ENCODE data around the gene AJM1.
"Not testable (repeated sequence)": the region's sequence is repeated elsewhere in the genome, so short reads cannot be mapped to it uniquely, and the experiment has no call there.

DNA sequence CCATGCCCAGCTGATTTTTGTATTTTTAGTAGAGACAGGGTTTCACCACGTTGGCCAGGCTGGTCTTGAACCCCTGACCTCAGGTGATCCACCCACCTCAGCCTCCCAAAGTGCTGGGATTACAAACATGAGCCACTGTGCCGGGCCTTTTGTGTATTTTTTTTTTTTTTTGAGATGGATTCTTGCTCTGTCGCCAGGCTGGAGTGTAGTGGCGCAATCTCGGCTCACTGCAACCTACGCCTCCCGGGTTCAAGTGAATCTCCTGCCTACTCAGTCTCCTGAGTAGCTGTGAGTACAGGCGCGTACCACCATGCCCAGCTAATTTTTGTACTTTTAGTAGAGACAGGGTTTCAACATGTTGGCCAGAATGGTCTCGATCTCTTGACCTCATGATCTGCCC lies 41.4 kb downstream of the AJM1 start:
- TF ChIP-seq, protein P1, sequence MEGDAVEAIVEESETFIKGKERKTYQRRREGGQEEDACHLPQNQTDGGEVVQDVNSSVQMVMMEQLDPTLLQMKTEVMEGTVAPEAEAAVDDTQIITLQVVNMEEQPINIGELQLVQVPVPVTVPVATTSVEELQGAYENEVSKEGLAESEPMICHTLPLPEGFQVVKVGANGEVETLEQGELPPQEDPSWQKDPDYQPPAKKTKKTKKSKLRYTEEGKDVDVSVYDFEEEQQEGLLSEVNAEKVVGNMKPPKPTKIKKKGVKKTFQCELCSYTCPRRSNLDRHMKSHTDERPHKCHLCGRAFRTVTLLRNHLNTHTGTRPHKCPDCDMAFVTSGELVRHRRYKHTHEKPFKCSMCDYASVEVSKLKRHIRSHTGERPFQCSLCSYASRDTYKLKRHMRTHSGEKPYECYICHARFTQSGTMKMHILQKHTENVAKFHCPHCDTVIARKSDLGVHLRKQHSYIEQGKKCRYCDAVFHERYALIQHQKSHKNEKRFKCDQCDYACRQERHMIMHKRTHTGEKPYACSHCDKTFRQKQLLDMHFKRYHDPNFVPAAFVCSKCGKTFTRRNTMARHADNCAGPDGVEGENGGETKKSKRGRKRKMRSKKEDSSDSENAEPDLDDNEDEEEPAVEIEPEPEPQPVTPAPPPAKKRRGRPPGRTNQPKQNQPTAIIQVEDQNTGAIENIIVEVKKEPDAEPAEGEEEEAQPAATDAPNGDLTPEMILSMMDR (conservative IDR thresholded peaks at IDR 0.05) = not testable (repeated sequence)
- not testable (repeated sequence) for TF ChIP-seq EZH2 (IDR thresholded peaks at IDR 0.05; ENCODE audit: low read depth)

All from PC-9 (cell line).